NCI-H1048 (cell line): Measurements from ENCODE around the gene INF2.
"Not testable (repeated sequence)": the region's sequence is repeated elsewhere in the genome, so short reads cannot be mapped to it uniquely, and the experiment has no call there.

Experiments
- DNase-seq: peaks from one replicate; lab custom pipeline; 2025; lab: John Stamatoyannopoulos, UW

INF2 gene

GRCh38 chr14:104721505-104722431 lies 32.4 kb downstream of the INF2 start:
- no peak for DNase-seq

- DNase-seq: no peak
Observed at GRCh38 chr14:104722938-104723650, 33.7 kb downstream of the INF2 start.

GRCh38 chr14:104723651-104724406 lies 34.4 kb downstream of the INF2 start, which contains the start of gene ADSS1:
TSS of gene ADSS1 (plus strand) at chr14:104724229. CDS start at chr14:104724271, 42 bp downstream.
- DNase-seq: no peak

GRCh38 chr14:104724407-104724980 lies 35.1 kb downstream of the INF2 start:
- DNase-seq: no peak

- DNase-seq: no peak
Observed at GRCh38 chr14:104724981-104725771, 35.8 kb downstream of the INF2 start.

- no peak for DNase-seq
Observed at GRCh38 chr14:104725772-104726548, 36.5 kb downstream of the INF2 start.

- DNase-seq: no peak
Observed at GRCh38 chr14:104726600-104727451, 37.4 kb downstream of the INF2 start.

GRCh38 chr14:104728631-104729030 lies 39.2 kb downstream of the INF2 start:
- DNase-seq: no peak

- not testable (repeated sequence) for DNase-seq
Observed at GRCh38 chr14:104729176-104729834, 39.9 kb downstream of the INF2 start.

GRCh38 chr14:104729835-104730181 lies 40.4 kb downstream of the INF2 start:
- no peak for DNase-seq

- no peak for DNase-seq
Observed at GRCh38 chr14:104730487-104730886, 41.1 kb downstream of the INF2 start.

GRCh38 chr14:104731320-104732294 lies 42.2 kb downstream of the INF2 start:
- no peak for DNase-seq

- no peak for DNase-seq
Observed at GRCh38 chr14:104732355-104732804, 43.0 kb downstream of the INF2 start.

GRCh38 chr14:104732931-104733681 lies 43.7 kb downstream of the INF2 start:
- DNase-seq: no peak

- no peak for DNase-seq
Observed at GRCh38 chr14:104734051-104734587, 44.7 kb downstream of the INF2 start.

- no peak for DNase-seq
Observed at GRCh38 chr14:104734601-104734990, 45.2 kb downstream of the INF2 start.
